HG03108 (cell line): ENCODE data around the gene CNRIP1.
"Not testable (repeated sequence)": the region's sequence is repeated elsewhere in the genome, so short reads cannot be mapped to it uniquely, and the experiment has no call there.

Source experiments
- ATAC-seq: cut with Tn5 transposase; IDR thresholded peaks from one replicate; pipeline ENCODE4 v1.9.1; 2021; ENCODE audit warnings: moderate library complexity; ENCODE audit not compliant: unreplicated experiment

The CNRIP1 gene, protein sequence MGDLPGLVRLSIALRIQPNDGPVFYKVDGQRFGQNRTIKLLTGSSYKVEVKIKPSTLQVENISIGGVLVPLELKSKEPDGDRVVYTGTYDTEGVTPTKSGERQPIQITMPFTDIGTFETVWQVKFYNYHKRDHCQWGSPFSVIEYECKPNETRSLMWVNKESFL

DNA sequence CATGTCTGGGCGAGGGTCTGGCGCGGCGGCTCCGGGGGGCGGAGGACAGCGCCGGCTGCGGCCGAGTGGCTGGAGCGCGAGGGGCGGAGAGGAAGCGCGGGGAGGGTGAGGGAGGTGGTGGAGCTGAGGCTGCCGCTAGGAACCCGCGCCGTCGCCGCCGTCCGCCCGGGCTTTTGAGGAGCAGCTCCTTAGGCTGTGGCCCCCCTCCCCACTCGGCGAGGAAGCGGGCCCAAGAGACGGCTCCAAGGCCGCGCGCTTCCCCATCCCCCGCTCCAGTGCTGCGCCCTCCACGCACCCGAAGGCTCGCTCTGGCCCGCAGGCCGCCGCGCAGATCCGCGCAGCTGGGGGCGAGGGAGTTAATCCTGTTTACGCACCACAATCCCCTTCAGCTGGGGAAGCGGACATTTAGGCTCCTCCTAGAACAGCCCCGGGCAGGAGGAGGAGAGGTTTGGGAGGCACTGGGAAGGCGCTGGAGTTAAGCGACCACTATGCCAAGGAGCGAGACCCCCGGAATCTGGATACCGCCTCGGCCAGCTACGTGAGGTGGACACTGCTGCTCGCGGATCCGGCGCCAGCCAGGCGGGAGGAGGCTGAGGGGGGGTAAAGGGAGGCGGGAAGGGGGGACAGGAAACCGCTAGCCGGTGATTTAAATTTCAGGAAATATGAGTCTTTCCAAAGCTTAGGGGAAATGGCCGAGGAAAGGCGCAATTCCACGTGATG, at the start of gene CNRIP1:
Gene CNRIP1 (minus strand): TSS at position 552 of the 720 bp plus-strand sequence. CDS start 549 bp downstream, at position 3.
- no peak for ATAC-seq

DNA sequence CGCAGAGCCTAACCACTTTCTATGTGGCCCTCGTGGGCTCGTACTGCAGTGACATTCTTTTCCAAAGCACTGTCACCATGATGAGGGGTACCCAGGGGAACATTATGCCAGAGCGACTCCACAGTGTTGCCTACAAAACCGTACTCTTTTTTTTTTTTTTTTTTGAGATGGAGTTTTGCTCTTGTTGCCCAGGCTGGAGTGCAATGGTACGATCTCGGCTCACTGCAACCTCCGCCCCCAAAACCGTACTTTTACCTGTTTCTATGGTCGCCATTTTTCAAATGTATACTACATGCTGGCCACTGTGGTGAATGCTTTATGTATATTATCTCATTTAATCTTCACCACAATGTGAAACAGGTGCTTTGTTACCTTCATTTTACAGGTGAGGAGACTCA, 49.6 kb upstream of the CNRIP1 start:
- no peak for ATAC-seq

DNA sequence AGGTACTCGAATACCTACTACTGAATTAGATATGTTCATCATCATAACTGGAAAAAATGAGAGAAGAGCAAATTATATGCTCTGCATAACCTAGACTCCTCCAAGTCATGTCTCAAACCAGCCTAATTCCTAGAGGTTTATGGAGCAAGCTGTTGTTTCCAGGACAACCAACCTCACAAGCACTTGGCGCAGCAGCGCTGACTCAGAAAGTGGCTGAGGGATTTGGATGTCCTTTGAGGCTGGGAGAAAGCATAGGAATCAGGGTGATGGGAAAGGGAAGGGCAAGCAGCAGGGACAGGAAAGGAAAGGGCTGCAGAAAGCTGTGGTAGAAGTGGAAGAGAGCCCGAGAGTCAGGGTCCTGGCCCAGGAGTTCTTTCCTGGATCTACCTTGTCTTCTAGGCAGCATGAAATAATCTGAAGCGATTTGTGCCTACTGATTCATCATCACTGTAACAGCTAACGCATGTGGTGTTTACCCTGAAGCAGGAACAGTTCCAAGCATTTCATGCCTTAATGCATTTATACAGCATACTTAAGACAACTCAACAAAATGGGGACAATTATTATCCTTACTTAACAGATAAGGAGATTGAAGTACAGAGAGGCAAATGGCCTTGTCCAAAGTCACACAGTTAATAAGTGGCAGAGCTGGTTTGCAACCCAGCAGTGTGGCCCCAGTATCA, 49.0 kb upstream of the CNRIP1 start:
- ATAC-seq, result no peak

DNA sequence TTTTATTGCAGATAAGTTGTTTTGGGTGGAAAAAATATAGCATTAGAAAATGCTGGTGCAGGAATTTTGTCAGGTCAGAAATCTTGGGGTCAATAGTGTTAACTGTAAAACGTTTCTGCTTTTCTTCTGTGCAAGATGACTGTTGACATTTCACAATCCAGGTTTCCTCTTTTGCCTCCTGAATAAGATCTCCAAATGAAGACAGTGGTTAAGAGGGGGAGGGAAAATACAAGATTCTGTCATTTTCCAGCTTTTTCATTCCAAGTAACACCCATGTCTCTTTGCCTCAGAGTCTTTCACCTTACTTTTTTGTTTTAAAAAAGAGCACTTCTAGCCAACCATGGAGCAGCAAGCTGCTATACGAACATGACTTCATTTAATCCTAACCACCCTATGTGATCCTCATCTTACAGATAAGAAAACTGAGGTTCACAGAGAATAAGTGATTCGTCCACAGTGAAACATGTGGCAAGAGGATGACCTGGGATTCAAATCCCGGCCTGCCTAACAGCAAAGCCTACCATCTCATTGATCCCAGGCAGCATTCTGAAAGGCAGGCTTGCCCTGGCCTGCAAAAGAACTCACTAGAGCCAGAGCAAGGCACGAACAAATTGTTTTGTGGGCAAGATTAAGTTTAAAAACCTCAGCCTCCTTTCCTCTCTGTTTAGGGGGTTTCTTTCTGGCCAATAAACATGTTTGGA, 48.4 kb upstream of the CNRIP1 start:
- ATAC-seq, result no peak

DNA sequence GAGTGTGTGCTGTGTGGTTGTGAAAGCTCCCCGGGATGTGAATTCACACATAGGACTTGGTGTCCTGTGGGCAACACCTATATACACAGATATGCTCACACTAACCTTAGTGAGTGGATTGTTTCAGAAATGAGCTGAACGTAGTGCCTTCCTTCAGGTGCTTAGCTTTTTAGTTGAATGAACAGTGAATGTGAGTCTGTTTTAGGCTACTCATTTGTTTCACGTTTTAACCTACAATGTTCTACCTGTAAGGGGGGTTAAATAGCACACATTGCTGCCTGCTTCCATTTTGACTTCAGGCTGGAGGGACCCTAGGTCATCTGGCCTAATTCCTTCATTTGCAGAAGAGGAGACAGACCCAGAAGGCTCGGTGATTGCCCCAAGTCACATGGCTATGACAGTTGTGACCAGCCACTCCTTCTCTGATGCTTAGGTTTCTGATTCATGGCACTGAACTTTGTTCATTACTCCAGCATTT, 46.4 kb upstream of the CNRIP1 start:
- peak; percentile 32 for ATAC-seq

DNA sequence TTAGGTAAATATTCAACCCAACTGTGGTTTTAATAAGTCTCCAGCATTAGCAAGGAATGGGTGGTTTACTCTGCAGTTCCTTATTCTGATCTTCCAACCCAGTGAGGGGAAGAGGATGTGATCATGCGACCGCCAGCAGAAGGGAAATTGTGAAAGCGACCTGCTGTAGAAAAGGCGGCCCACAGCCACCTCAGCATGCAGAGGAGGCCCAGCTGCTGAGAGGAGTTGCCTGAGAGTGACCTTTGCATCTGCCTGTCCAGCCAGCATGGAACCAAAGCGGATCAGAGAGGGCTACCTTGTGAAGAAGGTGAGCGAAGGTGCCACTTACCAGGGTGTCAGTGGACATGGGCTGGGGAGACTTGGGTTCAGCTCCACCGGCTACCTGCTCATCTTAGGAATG, 45.3 kb upstream of the CNRIP1 start, which contains the start of gene PLEK:
Gene PLEK (plus strand): TSS at position 196 of the 400 bp plus-strand sequence. CDS start 70 bp downstream, at position 266.
- peak; percentile 55 for ATAC-seq

DNA sequence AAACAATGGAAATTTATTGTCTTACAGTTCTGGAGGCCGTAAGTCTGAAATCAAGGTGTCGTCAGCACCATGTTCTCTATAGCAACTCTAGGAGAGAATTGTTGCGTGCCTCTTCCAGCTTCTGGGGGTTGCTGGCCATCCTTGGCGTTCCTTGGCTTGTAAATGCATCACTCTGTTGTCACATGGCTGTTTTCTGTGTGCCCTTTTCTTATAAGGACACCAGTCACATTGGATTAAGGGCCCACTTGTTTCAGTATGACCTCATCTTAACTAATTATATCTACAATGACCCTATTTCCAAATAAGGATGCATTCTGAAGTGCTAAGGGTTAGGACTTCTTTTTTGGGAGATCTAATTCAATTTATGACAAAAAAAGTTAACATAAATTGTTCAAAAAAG, 44.0 kb upstream of the CNRIP1 start:
- no peak for ATAC-seq

DNA sequence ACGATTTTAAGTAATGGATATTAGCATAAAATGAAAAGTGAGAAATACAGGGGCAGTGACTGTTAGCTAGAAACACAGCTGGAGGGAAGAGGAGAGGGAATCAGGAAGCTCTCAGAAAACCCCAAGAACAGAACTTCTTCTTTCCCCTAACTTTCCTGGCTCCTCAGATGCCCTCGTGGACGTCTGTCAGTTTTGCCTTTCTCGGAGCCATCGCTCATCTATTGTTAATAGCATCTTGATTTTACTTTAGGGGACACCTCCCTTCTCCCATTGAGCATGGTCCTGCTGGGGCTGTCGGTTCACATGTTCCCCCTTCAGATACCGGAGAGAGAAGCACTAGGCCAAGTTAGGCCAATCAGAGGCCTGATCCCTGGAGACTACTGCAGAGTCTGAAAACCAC, 43.0 kb upstream of the CNRIP1 start:
- no peak for ATAC-seq

DNA sequence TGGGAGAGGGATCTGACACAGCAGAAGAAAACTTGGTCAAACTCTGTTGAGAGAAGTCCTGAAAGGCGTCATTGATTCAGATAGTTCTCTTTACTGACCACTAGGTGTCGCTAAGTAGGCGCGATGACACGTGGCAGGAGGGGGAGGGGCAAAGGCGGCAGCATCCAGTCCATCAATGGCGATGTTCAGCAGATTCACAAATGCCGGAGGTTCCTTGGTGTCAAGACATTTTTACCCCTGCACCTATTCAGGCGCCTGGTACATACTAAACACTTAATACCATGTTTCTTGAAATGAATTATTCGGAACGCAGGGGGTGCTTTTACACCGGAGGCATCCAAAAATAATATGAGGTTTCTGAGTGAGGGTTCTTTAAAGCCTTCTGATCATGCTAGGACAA, 42.3 kb upstream of the CNRIP1 start:
- peak; percentile 40 for ATAC-seq

DNA sequence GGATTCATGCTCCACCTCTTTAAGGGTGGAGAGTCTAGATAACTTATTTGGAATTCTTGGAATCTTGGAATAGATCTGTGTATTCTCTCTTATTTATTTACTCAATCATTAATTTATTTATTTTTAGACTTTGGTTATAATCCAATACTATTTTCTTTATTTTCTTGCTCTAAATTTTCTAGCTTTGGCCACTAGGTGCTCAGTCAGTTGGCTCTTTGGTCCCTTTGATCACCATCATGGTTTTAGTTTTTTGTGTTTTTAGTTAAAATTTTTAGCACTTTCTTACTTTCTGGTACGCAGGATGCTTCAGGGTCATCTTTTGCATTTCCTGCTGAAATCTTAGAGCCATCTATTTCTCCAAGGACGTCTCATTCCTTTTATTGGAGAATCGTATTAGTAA, 40.1 kb upstream of the CNRIP1 start:
- ATAC-seq, result no peak

DNA sequence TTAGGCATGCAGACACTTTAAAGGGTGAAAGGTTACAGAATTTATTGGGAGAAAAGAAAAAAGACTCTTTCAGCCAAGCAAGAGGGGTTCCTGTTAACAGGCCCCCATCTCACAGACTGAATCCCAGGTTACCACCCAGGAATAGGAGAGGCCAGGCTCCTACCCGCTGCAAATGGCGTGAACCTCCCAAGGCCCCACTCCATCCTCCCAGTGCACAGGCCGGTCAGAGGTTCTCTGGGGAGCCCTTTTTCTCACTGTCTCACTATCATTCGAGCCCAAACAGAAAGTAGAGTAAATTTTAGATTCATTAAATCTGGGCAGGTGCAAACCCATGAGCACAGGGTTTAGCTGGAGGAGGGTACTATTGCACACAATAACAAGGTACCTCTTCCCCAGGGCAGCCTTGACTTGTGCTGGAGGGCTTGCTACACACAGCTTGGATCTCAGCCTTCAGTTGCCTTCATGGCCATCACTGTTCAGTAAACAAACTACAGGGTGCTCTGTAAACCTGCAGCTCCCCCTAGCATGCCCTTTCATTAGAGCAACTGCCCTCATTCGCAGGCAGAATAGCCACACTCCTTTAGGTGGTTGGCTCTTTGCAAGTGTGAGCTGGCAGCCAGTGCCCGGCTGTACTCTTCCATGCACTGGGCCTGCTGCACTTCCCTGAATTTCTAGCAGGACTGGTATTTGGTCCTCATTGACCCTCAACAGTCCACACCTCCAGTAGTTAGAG, 38.0 kb upstream of the CNRIP1 start:
- peak; percentile 59 for ATAC-seq

DNA sequence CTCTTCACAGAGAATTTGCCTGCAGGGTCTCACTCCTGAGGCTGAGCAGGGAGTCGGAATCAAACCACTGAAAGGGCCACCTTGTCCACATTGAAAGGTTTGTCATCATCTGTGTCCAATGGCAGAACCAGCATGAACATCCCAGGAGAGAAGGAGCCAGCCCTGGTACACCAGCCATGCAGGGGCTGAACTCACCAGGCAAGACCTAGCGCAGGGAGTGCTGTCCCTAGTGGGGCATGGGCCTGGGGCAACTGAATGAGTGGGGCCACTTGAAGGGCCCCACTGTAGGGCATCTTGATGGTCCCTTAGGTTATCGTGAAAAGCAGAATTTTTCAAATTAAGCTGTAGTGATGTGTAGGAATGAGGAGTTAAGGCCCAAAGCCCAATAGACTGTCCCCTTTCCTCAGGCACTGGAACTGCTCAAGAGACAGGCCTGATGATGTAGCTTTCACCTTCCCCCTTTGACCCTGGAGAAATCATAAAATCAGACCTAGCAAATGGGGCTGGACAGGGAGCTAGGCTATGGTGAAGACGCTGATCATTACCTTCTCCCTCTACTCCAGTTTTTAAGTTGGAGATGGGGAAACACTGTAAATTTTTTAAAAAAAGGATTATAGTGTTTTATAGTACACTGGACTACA, 37.0 kb upstream of the CNRIP1 start:
- no peak for ATAC-seq

DNA sequence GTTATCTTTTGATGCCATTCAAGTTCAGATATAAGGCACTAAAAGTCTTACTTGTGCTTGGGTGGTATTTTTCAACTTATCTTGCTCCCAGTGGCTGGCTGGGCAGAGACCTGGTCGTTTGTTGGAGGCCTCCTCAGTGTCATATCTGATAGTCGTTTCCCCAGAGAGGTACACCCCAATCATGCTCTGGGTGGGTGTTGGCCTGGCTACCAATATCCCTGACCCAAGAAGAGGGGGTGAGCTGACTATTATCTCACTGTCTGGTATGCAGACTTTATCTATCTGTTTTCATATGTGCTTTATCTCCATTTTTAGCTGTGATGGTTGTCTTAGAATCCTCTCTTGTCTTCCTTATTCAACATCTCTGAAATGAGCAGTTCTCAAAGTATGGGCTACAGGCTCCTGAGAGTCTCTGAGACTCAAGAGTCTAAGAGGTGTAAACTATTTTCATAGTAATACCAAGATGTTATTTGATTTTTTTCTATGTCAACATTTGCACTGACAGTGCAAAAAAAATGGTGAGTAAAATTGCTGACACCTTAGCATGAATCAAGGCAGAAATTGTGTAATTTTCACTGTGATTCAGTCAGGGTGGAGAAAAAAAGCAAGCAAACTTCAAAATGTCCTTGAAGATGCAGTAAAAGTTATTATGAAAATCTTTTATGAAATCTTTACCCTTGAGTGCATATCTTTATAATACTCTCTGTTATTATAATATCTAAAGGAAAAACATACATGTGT, 33.1 kb upstream of the CNRIP1 start:
- no peak for ATAC-seq

DNA sequence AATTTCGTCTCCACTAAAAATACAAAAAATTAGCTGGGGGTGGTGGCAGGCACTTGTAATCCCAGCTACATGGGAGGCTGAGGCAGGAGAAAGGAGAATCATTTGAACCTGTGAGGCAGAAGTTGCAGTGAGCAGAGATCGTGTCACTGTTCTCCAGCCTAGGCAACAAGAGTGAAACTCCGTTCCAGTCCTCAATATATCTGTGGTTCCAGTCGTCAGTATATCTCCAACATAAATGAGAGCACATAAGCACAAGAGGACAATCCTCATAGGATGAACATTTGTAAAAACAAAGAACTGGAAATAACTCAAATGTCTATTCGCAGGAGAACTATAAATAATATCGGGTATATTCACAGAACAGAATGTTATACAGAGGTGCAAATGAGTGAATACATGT, 32.2 kb upstream of the CNRIP1 start:
- ATAC-seq, result no peak

DNA sequence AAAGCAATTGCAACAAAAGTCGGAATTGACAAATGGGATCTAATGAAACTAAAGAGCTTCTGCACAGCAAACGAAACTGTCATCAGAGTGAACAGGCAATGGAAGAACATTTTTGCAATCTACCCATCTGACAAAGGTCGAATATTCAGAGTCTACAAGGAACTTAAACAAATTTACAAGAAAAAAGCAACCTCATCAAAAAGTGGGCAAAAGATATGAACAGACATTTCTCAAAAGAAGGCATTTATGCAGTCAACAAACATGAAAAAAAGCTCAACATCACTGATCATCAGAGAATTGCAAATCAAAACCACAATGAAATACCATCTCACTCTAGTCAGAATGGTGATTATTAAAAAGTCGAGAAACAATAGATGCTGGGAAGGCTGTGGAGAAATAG, 29.3 kb upstream of the CNRIP1 start:
- not testable (repeated sequence) for ATAC-seq

DNA sequence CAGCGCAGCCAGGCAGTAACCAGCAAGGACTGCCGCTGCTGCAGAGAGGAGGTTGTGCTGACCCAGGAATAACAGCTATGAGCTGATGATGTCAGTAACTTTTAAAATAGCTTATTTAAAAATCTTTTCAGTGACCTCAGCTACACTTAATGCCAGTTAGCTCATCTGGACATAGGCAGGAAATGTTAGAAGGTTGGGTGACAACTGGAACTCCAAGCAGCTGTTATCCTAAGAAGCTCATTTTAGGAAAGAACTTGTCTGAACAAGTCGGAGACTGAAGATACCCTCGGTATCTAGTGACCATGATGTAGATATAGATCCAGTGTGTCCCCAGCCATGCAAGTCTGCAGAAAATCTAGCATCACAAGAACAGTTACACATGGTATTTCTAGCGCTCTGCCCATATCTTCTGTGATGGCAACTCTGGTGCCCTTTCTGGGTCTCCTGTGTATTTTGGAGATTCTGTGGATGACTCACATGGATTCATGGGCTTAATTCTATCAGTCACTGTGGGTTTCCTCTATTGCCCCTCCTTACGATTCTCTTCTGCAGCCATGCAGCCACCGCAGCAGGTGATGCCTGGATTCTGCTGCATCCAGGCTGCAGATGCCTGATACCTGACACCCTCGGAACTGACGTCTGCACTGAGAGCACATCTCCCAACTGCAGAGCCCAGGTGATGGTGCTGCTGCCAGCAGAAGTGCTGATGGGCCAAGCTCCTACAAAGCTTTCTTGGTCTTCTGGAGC, 25.6 kb upstream of the CNRIP1 start:
- ATAC-seq, result no peak

DNA sequence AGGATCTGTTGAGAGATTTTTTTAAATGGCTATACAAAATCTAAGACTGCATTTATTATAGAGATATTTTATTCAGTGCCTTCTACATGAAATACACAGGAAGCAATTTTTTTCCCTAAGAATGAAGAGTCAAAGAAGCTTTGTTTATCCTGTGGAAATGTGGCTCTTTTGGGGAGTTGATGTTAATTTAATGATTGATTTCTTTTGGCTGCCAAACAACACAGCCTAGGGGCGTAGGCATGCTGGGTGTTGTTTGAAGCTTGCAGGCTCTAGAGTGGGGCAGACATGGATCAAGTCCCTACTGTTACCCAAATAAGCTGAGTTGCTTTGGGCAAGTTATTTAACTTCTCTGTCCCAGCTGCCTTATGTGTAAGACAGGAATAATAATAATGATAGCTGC, 24.3 kb upstream of the CNRIP1 start:
- no peak for ATAC-seq

DNA sequence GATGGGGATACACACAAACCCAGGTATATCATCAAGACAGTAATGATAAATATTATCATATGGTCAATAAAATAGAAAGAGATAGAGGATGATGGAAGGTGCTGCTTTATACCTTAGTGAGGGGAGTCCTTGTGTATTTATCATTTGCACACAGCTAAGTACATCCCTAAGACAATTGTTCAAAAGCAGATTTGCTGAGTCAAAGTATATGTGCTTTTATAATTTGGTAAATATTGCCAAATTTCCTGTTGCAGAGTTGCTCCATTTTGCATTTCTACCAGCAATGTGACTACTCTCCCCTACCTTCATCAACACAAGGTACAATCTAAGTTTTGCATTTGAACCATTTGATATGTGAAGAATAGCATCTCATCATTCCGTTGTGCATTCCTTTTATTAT, 22.7 kb upstream of the CNRIP1 start:
- ATAC-seq, result no peak

DNA sequence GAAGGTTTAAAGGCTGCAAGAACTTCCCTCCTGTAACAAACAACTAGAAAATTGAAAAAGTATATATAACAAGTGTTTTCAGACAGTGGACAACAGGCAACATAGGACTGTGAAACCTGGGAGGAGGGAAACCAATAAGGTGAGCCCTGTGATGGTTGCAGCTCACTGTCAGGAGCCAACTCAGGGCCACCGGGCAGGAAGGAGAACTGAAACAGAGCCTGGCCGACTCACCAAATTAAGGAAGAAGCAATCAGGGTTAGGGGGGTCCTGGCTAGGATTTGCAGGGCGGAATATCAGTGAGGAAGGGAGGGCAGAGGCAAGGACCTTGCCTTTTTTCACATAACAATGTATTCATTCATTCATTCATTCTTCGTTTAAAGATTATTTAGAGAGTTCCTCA, 21.8 kb upstream of the CNRIP1 start:
- no peak for ATAC-seq
